Liver (tissue), 9 donors: ENCODE measurements around the gene PLEKHM2. TPM values are rescaled to one million over a fixed set of nuclear protein-coding genes. Genes with fewer than 3 reads are reported as not detected.

Experiments
- DNase-seq: peaks from one replicate; pipeline ENCODE4 v3.0.0-alpha.2; 2017; ENCODE audit warnings: low spot score
- H3K27ac ChIP-seq, 2 donors: one replicate each; pipeline ENCODE4 v1.7.0; 2013; ENCODE audit warnings: inconsistent platforms in 2 of 2, low read length in 2 of 2, control low read depth in 1 of 2, low read depth in 1 of 2, mild to moderate bottlenecking in 1 of 2
- H3K27me3 ChIP-seq, 4 donors: one replicate each; pipeline versions ENCODE4 v1.6.1 to v1.7.0; 2013; ENCODE audit warnings: low read length in 3 of 4, inconsistent platforms in 1 of 4, mild to moderate bottlenecking in 1 of 4, moderate library complexity in 1 of 4; ENCODE audit not compliant: control insufficient read depth in 4 of 4, insufficient read depth in 4 of 4
- H3K36me3 ChIP-seq, 4 donors: one replicate each; pipeline versions ENCODE4 v1.6.1 to v1.7.0; 2013; ENCODE audit warnings: low read length in 3 of 4, mild to moderate bottlenecking in 3 of 4, low read depth in 1 of 4, moderate library complexity in 1 of 4; ENCODE audit not compliant: control insufficient read depth in 4 of 4, insufficient read depth in 3 of 4
- H3K4me1 ChIP-seq, 4 donors: one replicate each; pipeline versions ENCODE4 v1.6.1 to v1.7.0; 2013; ENCODE audit warnings: low read length in 3 of 4, mild to moderate bottlenecking in 3 of 4, moderate library complexity in 1 of 4; ENCODE audit not compliant: control insufficient read depth in 4 of 4, insufficient read depth in 4 of 4
- H3K4me3 ChIP-seq, 3 donors: one replicate each; pipeline versions ENCODE4 v1.6.1 to v1.7.0; 2013; ENCODE audit warnings: low read length in 3 of 3, control low read depth in 1 of 3, low read depth in 1 of 3, mild to moderate bottlenecking in 1 of 3
- H3K9ac ChIP-seq, 2 donors: one replicate each; pipeline ENCODE4 v1.7.0; 2013; ENCODE audit warnings: low read length in 2 of 2, mild to moderate bottlenecking in 2 of 2, moderate library complexity in 2 of 2, control low read depth in 1 of 2, low read depth in 1 of 2
- H3K9me3 ChIP-seq, 4 donors: one replicate each; pipeline versions ENCODE4 v1.6.1 to v1.7.0; 2013; ENCODE audit warnings: low read length in 3 of 4; ENCODE audit not compliant: control insufficient read depth in 4 of 4
- EGR1 ChIP-seq, 2 donors: IDR thresholded peaks; 2 replicates each; pipeline ENCODE4 v1.6.1; 2016 to 2018; ENCODE audit warnings: antibody characterized with exemption in 2 of 2, low read depth in 2 of 2
- FOXA1 ChIP-seq: IDR thresholded peaks from 2 replicates; pipeline ENCODE4 v1.6.1; 2016; ENCODE audit warnings: antibody characterized with exemption
- FOXA2 ChIP-seq: IDR thresholded peaks from 2 replicates; pipeline ENCODE4 v1.6.1; 2016; ENCODE audit warnings: antibody characterized with exemption
- GABPA ChIP-seq, 2 donors: IDR thresholded peaks in 1 of 2; conservative IDR thresholded peaks in 1 of 2; 2 replicates each; pipeline ENCODE4 v1.6.1; 2016; ENCODE audit warnings: antibody characterized with exemption in 2 of 2, mild to moderate bottlenecking in 1 of 2, moderate library complexity in 1 of 2
- HNF4G ChIP-seq: IDR thresholded peaks from 2 replicates; pipeline ENCODE4 v1.6.1; 2016; ENCODE audit warnings: antibody characterized with exemption
- NR2F2 ChIP-seq: IDR thresholded peaks from 2 replicates; pipeline ENCODE4 v1.6.1; 2016; ENCODE audit warnings: antibody characterized with exemption
- RAD21 ChIP-seq, 2 donors: IDR thresholded peaks; 2 replicates each; pipeline ENCODE4 v1.6.1; 2016; ENCODE audit warnings: antibody characterized with exemption in 2 of 2, mild to moderate bottlenecking in 2 of 2
- RXRA ChIP-seq, 2 donors: IDR thresholded peaks; 2 replicates each; pipeline ENCODE4 v1.6.1; 2017 to 2018; ENCODE audit warnings: antibody characterized with exemption in 2 of 2, mild to moderate bottlenecking in 1 of 2
- TAF1 ChIP-seq: conservative IDR thresholded peaks from 2 replicates; pipeline ENCODE4 v1.6.1; 2016; ENCODE audit warnings: antibody characterized with exemption, mild to moderate bottlenecking
- WGBS: extraction: QIAGEN DNeasy Blood & Tissue Kit; methylation state at CpG from one replicate; pipeline ENCODE4 v1.1.7; 2013; 5-methylcytosine and 5-hydroxymethylcytosine counted together
- polyA plus RNA-seq, 2 donors: library from polyadenylated mRNA; stranded (reverse) in 1 of 2; unstranded in 1 of 2; fragments of 200-250 nt in 1 of 2; fragments of >200 nt in 1 of 2; fragmentation: Nextera tagmentation in 1 of 2; extraction: Ambion mirVana in 1 of 2; gene quantifications; one replicate each; pipeline versions ENCODE4 v1.2.1 to v1.2.3, GENCODE V29; 2013 to 2015
- total RNA-seq, 2 donors: library from RNA; depleted of rRNA; stranded (reverse); fragments of >200 nt; gene quantifications; one replicate each; pipeline ENCODE4 v1.2.3, GENCODE V29; 2014
- TF ChIP-seq, protein P1 (sequence below): IDR thresholded peaks from 2 replicates; pipeline ENCODE4 v1.6.1; 2016; ENCODE audit warnings: antibody characterized with exemption, mild to moderate bottlenecking
- donor health status: healthy.
- donor health status: healthy.
- donor health status: healthy.
- donor health status: healthy.
- donor health status: healthy.

The PLEKHM2 gene
- total and polyA plus RNA-seq, 4 donors = 4.1 to 22.6 (median 17.0) TPM

DNA sequence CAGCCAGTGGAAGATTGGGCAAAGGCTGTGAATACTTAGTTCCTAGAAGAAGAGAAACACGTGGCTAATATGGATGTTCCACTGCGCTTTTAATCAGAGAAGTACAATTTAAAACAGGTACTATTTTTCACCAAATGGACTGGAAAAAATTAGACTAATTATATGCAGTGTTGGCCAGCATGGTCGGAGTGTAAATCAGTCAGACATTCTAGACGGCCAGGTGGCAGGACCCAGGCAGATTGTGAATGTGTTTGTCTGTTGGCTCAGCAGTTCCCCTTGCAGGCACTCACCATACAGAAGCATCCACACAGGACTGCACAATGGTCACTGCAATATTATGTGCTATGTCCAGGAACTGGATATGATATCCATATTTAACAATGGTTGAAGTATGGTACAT, 28.0 kb downstream of the PLEKHM2 start:
- Histone ChIP-seq H3K4me1 (peaks cover 0 to 6% (median 0%) of the 10 kb centered on the region in 4 donors), H3K27me3 (no peaks in the 10 kb centered on the region), H3K4me3 (no peak overlapping the region), H3K9me3 (no peaks in the 10 kb centered on the region), H3K9ac (no peak overlapping the region), H3K27ac (no peak overlapping the region), H3K36me3 (peaks cover 0 to 9% (median 0%) of the 10 kb centered on the region in 4 donors)
- TF ChIP-seq GABPA (IDR thresholded peaks at IDR 0.05 in 1 of 2, conservative IDR thresholded peaks at IDR 0.05 in 1 of 2) (no peak), FOXA2 (no peak), HNF4G (no peak), EGR1 (IDR thresholded peaks at IDR 0.05; ENCODE audit: low read depth in 2 of 2) (no peak), FOXA1 (no peak), RXRA (IDR thresholded peaks at IDR 0.05) (no peak), RAD21 (IDR thresholded peaks at IDR 0.05) (no peak), TAF1 (no peak)
- TF ChIP-seq, protein P1, sequence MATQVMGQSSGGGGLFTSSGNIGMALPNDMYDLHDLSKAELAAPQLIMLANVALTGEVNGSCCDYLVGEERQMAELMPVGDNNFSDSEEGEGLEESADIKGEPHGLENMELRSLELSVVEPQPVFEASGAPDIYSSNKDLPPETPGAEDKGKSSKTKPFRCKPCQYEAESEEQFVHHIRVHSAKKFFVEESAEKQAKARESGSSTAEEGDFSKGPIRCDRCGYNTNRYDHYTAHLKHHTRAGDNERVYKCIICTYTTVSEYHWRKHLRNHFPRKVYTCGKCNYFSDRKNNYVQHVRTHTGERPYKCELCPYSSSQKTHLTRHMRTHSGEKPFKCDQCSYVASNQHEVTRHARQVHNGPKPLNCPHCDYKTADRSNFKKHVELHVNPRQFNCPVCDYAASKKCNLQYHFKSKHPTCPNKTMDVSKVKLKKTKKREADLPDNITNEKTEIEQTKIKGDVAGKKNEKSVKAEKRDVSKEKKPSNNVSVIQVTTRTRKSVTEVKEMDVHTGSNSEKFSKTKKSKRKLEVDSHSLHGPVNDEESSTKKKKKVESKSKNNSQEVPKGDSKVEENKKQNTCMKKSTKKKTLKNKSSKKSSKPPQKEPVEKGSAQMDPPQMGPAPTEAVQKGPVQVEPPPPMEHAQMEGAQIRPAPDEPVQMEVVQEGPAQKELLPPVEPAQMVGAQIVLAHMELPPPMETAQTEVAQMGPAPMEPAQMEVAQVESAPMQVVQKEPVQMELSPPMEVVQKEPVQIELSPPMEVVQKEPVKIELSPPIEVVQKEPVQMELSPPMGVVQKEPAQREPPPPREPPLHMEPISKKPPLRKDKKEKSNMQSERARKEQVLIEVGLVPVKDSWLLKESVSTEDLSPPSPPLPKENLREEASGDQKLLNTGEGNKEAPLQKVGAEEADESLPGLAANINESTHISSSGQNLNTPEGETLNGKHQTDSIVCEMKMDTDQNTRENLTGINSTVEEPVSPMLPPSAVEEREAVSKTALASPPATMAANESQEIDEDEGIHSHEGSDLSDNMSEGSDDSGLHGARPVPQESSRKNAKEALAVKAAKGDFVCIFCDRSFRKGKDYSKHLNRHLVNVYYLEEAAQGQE = no peak
- WGBS = 90% methylated on average over 4 of the region's 4 CpGs
- no peak for DNase-seq

DNA sequence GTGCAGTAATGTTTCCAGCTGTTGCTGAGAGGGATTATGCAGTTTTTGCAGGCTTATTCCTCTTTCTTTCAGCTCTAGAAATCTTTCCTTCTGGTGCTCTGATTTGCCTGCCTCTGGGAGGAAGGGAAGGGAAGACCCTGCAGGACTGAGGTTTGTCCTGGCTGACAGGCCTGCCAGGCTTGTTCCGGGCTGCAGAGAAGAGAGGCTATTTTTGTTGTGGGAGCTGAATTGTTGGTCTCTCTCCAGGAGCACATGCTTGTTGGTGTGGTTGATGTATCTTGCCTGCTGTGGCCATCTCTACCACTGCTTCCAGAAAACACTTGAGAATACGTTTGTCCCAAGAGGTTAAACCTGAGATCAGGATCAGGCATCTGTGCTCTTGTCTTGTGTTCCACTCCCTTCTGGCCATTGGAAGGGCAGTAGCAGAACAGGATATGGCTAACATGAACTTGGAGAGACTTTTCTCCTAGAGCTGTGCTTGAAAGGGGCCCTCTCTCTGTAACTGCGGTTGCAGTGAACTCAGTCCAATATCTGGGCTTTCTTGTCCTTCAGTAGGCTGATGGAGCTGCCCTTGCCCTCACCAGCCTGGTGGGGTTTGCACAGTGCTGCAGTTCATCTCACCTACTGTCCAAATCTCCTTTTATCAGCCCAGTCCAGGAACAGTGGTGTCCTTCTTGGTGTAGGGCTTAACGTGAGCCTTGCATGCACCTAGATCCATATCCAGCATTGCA, 30.5 kb downstream of the PLEKHM2 start:
- Histone ChIP-seq H3K36me3 (peaks cover 0 to 9% (median 3%) of the 10 kb centered on the region in 4 donors), H3K27ac (no peak overlapping the region), H3K4me1 (peaks cover 0 to 18% (median 13%) of the 10 kb centered on the region in 4 donors), H3K9ac (no peak overlapping the region), H3K9me3 (no peaks in the 10 kb centered on the region), H3K27me3 (no peaks in the 10 kb centered on the region), H3K4me3 (no peak overlapping the region)
- WGBS = 84% methylated on average over 4 of the region's 4 CpGs
- no peak for DNase-seq
- TF ChIP-seq RAD21 (IDR thresholded peaks at IDR 0.05) (peak in 1 of 2 donors; percentile 20), GABPA (IDR thresholded peaks at IDR 0.05 in 1 of 2, conservative IDR thresholded peaks at IDR 0.05 in 1 of 2) (no peak)

GRCh38 chr1:15717418-15718125, 33.5 kb downstream of the PLEKHM2 start:
- peak overlapping the region in 1 of 2 donors; percentile 40 for H3K27ac ChIP-seq
- no peak for TF ChIP-seq EGR1 (IDR thresholded peaks at IDR 0.05; ENCODE audit: low read depth in 2 of 2)
- peak; percentile 44 for TF ChIP-seq NR2F2
- TF ChIP-seq RXRA (IDR thresholded peaks at IDR 0.05) = peak; percentile 71 to 75
- H3K4me3 ChIP-seq = no peak overlapping the region
- no peak for DNase-seq
- H3K4me1 ChIP-seq = peaks cover 0 to 18% (median 13%) of the 10 kb centered on the region in 4 donors
- H3K27me3 ChIP-seq = no peaks in the 10 kb centered on the region
- peaks cover 0 to 18% (median 4%) of the 10 kb centered on the region in 4 donors for H3K36me3 ChIP-seq
- 86% methylated on average over 11 of the region's 11 CpGs for WGBS
- no peak overlapping the region for H3K9ac ChIP-seq
- H3K9me3 ChIP-seq = no peaks in the 10 kb centered on the region
